GM21786 (cell line): Measurements from ENCODE around the gene AFG1L.
"Not testable (repeated sequence)": the region's sequence is repeated elsewhere in the genome, so short reads cannot be mapped to it uniquely, and the experiment has no call there.

ENCODE experiments used
- ATAC-seq: cut with Tn5 transposase; IDR thresholded peaks from one replicate; pipeline ENCODE4 v1.9.1; 2021; ENCODE audit not compliant: unreplicated experiment

AFG1L gene

DNA sequence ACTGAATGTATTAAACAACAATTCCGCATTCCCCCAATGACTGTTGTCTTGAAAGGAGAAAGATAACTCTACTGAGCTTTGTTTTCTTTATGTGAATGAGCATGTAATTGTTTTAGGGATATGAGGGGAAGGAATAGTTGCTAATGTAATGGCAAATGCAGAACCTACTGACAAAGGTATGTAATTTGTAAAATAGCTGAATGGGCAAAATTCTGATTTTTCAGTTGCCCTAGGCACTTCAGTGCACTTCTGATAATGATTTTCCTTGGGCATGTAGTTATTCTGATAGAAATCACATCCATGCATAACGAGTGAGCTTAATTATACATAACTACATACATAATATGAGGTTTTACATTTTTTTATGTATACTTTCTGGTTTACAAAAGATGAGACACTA lies 212.5 kb downstream of the AFG1L start:
- no peak for ATAC-seq

- ATAC-seq: no peak
Measured at GRCh38 chr6:108510461-108511319, 215.8 kb downstream of the AFG1L start.

DNA sequence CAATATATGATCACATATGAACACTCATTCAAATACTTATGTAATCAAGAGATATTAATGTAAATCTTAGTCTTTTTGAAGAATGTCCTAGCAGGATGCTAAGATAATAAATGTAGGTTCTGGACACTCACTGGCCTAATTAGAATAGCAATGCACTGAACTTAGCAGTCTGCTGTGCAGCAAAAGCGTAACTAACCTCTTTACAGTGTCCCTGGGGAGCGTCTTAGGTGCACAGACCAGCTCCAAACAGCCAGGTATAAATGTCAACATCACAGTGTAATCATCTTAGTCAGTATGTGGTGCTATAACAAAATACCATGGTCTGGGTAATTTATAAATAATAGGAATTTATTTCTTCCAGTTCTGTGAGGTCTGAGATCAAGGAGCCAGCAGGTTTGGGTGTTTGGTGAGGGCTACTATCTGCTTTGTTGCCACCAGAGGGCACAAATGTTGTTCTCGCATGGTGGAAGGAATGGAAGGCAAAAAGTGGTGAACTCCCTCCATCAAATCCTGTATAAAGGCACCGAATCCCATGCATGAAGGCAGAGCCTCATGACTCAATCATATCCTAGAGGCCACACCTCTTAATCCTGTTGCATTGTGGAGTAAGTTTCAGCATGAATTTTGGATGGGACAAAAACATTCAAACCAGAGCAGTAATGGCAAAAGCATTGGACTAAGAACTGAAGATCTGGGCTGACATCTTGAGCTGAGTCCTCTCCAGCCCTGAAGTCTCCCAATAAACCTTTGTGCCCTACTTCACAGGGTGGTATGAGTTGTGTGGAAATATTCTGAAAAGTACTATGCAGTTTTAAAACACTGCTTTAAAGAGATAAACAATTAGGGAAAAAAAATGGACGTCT lies 224.1 kb downstream of the AFG1L start:
- no peak for ATAC-seq

DNA sequence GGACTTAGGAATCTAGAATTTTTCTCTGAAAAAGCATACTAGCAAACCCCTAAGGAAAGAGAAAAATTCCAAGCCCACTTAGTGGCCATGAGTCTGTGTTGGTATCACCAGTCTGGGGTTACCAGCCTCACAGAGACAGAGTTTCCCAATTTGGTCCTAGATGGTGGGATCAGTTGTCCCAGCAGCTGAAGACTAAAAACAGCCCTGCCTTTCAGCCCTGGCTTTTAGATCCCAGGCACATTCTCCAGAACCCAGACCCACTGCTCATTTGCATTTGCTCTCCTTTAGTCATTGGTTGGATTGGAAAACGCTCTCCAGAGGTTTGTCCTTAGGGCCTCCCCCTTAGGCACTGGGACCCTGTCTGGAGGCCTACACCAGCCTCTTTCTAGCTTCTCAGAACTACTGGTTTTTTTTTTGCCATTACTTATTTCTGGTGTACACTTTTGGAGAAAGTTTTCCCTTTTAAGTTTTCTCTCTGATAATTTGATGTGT lies 226.8 kb downstream of the AFG1L start:
- no peak for ATAC-seq

DNA sequence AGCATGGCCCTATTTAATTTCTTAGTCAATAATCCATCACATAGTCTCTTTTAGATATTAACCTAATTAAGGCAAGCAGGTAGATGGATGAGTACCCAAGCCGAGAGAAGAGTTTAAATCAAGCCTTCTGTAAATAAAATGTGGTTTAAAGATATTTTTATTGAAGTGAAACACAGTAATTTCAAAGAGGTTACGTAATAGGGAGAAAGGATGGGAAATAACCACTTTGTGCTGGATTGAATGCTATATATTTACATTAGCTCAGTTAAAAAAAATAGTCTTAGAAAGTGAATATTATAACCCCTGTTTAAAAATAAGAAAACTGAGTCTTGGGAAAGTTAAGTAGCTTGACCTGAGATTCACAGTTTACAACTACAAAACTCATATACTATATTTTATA lies 228.8 kb downstream of the AFG1L start:
- ATAC-seq: no peak

DNA sequence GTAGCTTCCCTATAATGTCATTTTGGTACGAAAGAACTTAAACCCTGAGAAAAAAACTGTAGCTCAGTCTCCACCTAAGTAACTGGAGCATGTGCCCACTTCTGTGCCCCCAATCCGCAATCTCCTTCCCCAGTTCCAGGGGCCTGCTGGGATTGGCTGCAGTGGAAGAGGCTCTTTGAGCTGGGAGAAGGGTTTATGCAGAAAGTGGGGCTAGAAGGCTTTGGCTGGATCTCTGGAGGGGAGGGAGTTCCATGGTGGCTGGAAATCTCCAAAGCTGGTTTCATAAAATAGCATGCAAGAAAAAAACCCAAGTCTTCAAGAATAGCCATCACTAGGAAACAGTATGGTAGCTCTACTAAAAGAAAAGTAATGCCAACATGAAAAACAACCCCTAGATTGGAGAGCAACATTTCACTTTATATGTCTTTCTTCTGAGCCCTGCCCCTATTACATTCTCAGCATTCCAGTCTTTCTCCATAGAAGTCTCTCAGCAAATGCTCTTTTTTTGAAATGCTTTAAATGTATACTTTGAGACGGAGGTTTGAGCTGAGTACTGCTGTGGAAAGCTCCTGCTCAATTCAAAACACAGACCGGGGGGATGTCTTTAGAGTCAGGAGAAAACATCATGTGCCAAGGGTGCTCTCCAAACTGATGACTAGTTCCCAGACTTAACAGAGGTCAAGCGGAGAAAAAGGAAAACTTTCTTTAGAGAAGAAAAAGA lies 229.8 kb downstream of the AFG1L start:
- no peak for ATAC-seq

DNA sequence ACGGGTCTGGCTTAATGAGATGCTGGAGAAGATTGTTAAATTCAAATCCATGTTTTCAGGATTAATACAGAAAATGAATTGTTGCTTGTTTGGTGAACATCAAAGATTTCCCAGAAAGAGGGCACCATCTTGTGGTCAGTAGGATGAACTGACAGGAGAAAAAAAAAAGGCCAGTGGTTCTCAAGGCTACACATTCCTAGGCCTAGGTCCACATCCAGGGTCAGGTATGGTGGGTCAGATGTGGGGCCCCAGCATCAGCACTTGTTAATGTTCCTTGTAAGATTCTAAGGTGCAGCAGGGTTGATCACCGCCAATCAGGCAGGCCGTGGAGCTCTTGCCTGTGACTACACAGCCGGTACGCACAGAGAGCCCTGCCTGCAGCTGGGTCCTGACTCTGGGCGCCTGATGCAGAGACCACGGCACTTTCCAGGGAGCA lies 231.9 kb downstream of the AFG1L start:
- ATAC-seq: no peak

DNA sequence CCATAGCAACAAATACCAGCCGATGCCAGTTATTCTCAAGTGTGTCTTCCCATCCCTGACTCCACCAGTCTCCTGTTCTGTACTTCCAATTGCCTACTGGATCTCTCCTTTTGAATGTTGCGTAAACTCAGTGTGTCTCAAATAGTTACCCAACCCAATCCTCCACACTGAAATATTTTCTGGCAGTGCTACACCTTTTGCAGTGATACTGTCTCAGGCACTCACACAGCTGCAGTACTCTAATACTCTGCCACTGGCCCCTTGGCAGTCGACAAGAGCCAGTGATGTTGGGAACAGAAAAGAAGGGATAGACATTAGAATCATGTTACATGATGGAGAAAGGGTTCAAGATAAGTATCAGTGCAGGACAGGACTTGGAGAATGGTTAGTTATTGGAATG lies 234.0 kb downstream of the AFG1L start:
- ATAC-seq: no peak

- no peak for ATAC-seq
Measured at GRCh38 chr6:108531332-108531731, 236.5 kb downstream of the AFG1L start.

- no peak for ATAC-seq
Measured at GRCh38 chr6:108535114-108535742, 240.4 kb downstream of the AFG1L start.

DNA sequence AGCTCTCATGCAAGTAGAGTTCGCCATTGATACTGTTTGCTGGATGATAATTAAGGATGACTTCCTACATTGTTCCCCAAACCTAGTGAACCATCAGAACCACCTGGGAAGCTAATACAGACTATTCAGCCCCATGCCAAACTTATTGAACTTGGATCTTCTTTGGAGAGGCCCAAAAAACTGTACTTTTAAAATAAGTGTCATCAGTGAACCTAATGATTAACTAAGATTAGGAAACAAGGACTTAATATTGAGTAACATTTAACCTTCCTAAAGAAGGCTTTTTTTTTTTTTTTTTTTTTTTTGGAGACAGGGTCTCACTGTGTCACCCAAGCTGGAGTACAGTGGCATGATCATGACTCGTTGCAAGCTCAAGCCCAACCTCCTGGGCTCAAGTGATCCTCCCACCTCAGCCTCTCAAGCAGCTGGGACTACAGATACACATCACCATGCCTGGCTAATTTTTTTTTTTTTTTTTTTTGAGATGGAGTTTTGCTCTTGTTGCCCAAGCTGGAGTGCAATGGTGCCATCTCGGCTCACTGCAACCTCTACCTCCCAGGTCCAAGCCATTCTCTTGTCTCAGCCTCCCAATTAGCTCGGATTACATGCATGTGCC lies 241.2 kb downstream of the AFG1L start:
- ATAC-seq: not testable (repeated sequence)

- peak; percentile 74 for ATAC-seq
Measured at GRCh38 chr6:108541843-108542759, 247.2 kb downstream of the AFG1L start.

DNA sequence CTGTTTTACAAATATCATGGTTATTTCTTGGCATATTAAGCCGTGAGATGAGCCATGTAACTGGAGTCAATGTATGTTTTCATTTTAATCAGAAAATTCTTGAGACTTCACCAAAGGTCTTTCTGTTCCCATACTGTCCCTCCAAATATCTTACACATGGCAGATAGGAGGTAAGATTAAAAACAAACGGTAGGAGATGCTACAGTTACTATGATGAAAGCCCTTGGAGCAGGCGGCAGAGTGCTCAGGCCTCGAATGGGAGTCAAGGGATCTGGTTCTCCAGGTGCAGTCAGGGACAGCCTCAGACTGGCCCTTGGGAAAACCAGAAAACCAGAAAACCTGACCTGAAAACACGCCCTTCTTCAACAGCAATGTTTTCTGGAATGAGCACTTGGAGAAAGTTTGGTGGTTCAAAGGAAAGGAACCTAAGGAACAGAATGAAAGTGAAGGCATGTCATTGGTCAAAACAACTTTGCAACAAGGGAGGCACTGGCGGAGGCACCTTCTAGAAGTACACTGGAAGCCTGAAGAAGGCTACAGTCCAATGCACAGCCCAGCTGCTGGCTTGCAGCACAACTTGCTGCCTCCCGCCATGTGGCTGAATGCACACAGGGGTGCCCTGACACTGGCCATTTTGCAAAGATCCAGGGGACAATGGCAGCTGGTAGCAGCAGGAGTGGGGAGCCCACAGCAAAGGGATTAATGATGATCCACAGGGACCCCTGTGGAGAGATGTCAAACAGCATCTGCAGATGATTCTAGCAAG lies 248.5 kb downstream of the AFG1L start:
- no peak for ATAC-seq

DNA sequence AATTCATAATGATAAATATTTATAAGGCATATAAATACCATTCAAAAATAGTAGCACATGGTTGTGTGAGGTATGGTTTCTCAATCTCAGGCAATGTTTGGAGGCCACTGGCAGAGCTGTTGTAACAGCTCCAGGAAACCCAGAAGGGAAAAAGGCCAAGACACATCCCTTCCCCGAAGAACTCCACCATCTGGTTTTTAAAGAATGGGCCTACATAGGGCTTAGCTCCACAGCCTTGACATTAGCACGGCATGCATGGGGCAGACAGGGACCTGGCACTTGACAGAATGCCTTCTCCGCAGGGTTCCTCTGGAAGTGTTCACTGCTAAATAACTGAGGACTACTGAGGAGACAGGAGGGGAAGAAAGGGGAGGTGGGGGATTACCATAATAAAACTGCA lies 249.8 kb downstream of the AFG1L start:
- no peak for ATAC-seq

DNA sequence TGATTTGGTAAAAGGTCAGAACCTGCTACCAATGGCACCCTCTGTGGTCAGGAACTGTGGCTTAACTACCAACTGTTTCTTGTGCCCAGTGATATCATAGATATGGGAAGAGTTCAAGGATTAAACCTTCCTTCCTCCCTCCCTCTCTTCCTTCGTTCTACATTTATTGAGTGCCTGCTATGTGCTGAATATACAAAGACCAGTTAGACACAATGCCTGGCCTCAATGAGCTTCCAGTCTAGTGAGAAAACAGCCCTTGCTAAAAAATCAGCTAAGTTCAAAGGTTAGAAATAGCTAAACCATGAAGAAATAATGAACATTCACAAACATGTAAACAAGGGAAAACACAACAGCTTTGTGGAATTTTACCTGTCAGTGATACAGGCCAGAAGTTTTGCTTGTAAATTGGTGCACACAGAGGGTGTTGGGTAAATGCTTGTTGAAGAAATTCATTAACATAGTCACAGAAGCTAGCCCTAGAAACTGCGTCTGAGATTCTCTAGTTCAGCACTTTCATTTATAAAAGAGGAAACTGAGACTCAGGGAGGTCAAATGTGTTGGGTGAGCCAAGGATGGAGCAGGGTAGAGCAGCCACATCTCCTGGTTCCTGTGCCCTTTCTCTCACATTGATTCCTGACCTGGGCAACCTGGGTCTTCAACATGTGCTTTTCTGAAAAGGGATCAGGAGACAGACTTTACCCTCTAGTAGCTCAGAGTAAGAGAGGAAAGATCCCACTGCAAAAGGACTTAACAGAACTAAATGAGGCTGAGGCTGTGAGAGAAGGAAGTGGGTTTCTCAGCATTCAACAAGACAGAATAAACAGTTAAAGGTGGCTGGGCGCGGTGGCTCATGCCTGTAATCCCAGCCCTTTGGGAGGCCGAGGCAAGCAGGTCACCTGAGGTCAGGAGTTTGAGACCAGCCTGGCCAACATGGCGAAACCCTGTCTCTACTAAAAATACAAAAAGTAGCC lies 251.5 kb downstream of the AFG1L start:
- ATAC-seq: no peak

- ATAC-seq: no peak
Measured at GRCh38 chr6:108549241-108549640, 254.4 kb downstream of the AFG1L start.

DNA sequence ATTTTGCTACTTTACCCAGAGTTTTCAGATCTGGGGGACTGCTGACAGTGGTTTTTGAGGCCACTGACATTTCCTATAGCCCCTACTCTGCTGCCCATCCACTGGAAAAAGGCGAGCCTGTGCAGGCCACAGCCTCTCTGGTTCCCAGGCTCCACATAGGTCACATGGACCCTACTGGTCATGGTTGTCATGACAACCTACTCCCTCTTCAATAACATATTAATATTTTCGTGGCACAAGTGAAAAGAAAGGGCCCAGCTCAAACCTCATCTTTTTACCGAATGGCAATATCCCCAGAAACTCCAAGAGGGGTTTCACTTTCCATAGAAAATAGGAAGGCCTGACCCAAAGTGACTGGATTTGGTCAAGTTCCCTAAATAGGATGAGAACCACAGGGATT lies 254.9 kb downstream of the AFG1L start:
- no peak for ATAC-seq
